ENCODE data around the gene GDF2.

The GDF2 gene

GRCh38 chr10:47351899-47352815, 29.9 kb downstream of the GDF2 start:
- no peak for DNase-seq (ENCODE audit: low read depth in 2 of 2)

DNA sequence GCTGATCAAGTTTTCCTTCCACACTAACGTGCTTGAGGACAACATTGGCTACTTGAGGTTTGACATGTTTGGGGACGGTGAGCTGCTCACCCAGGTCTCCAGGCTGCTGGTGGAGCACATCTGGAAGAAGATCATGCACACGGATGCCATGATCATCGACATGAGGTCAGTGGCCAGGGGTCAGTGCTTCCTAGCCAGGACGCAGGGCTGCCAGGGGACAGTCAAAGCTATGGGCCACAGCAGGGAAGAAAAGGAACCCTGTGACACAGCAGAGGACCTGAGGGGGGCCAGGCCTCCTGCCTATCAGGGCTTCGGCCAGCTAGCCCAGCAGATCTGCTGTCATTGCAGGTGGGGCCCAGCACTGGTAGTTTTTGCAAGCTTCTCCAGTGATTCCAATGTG, 31.1 kb downstream of the GDF2 start:
- DNase-seq (ENCODE audit: low read depth in 2 of 2): no peak

GRCh38 chr10:47354165-47354564, 31.9 kb downstream of the GDF2 start:
- no peak for DNase-seq (ENCODE audit: low read depth in 2 of 2)

GRCh38 chr10:47354900-47355299, 32.6 kb downstream of the GDF2 start:
- DNase-seq (ENCODE audit: low read depth in 2 of 2): no peak

DNA sequence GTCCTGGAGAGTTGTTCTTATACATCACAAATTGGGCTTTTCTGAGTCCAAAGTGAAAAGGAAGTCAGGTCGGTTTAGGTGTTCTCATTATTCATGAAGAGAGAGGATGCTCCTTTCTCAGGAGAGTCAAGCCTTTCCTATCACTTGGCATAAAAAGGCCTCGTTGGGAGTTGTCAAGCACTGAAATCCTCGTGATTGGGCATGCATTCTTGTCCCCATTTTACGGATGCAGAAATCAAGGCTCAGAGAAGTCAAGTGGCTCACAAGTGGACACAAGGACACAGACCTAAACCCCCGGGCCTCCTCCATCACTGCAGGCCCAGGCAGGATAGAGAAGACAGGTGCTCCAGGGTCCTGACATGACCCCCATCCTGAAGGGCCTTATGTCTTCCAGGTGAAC, 34.5 kb downstream of the GDF2 start:
- DNase-seq (ENCODE audit: low read depth in 2 of 2): no peak

DNA sequence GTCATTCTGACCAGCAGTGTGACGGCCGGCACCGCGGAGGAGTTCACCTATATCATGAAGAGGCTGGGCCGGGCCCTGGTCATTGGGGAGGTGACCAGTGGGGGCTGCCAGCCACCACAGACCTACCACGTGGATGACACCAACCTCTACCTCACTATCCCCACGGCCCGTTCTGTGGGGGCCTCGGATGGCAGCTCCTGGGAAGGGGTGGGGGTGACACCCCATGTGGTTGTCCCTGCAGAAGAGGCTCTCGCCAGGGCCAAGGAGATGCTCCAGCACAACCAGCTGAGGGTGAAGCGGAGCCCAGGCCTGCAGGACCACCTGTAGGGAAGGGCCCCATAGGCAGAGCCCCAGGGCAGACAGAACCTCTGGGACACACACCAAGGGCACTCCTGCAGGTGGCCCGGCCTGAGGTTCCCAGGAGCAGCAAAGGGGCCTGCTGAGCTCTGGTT, 34.9 kb downstream of the GDF2 start:
- DNase-seq (ENCODE audit: low read depth in 2 of 2): no peak

- no peak for DNase-seq (ENCODE audit: low read depth in 2 of 2)
Observed at GRCh38 chr10:47357911-47358310, 35.7 kb downstream of the GDF2 start.

DNA sequence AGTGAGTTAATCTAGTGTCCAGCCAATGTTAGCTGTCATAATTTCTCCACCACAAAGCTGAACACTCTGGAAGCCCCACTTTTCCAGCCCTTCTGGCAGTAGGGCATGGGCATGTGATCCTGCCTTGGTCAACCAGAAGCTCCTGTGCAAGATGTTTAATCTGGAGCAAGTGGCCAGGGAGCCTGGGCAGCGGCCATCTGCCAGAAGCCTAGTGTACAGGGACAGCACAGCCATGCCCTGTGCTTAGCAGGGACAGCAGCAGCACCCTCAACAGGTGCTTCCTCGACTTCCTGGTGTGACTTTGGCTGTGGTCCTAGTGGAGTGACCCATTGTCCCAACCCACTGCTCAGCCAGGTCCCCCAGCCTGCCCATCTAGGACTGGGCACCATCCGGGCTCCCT, 36.2 kb downstream of the GDF2 start:
- no peak for DNase-seq (ENCODE audit: low read depth in 2 of 2)

DNA sequence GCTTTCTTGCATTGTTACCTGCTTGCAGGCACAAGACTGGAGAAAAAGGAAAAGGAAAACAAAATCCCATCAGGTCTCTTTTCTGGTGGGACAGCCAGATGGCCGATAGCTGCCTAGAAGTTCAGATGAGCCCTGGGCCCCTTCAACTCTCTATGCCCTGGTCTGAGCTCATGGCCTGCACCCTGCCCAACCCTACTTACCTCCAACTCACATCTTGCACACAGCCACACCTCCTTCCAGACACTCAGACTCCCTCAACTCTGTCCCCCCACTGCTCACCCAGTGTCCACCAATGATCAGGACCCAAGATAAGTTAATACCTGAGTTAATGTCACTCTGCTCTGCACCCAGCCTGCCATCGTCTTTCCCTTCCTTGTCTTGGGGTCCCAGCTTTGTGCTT, 36.8 kb downstream of the GDF2 start:
- no peak for DNase-seq (ENCODE audit: low read depth in 2 of 2)

DNA sequence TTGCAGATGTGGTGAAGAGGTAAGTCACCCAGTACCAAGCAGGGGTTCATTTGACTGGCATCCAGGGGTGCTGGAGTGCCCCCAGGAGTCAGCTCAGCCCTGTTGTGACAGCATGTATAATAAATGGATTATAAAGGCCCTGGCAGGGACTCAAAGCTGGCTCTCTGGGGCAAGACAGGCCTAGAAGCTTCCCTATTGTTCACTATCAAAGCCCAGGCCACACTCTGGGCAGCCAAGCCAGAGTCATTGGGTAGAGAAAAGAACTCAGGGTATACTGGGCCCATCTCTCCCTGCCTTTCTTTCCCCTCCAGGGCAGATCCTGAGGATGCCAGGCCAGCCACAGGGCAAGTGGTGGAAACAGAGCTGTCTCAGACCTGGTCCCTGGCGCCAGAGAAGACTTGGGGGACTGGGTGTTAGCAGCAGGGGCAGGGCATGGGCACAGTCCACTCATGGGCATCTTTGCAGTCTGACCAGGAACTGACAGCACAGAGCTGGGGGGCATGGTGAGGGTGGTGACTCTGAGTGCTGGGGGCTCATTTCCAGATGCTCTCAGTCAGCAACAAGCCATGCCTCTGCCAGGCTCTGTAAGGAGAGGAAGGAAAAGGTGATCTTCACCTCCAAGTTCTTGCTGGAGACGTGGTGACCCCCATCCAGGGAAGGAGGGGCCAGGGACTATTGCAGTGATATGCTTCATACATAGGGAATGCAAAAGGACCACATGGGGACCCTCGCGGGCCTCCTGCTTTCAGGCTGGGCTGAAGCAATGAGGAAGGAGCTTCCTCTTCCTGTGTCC, 37.6 kb downstream of the GDF2 start:
- no peak for DNase-seq (ENCODE audit: low read depth in 2 of 2)

- no peak for DNase-seq (ENCODE audit: low read depth in 2 of 2)
Observed at GRCh38 chr10:47360419-47361040, 38.3 kb downstream of the GDF2 start.

- DNase-seq (ENCODE audit: low read depth in 2 of 2): peak in 1 of 2 experiments; percentile 2
Observed at GRCh38 chr10:47361293-47361692, 39.0 kb downstream of the GDF2 start.

DNA sequence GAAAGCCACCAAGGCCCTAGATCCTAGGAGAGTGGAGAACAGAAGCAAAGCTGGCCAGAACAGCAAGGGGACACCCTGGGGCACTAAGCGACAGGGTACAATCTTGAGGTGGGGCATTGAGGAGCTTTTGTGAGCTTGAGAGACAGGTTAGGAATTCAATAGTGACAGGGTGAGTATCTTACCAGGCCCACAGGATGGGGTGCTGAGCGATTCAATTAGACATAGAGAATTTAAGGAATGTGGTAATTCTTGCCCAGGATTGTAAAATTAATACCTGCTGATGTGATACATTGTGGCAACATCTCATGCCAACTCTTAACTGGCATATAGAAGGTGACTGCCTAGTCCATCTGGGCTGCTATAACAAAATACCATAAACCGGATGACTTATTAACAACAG, 39.9 kb downstream of the GDF2 start:
- DNase-seq (ENCODE audit: low read depth in 2 of 2): no peak

- no peak for DNase-seq (ENCODE audit: low read depth in 2 of 2)
Observed at GRCh38 chr10:47363781-47364180, 41.5 kb downstream of the GDF2 start.

GRCh38 chr10:47364366-47364765, 42.1 kb downstream of the GDF2 start:
- no peak for DNase-seq (ENCODE audit: low read depth in 2 of 2)

- no peak for DNase-seq (ENCODE audit: low read depth in 2 of 2)
Observed at GRCh38 chr10:47364911-47365310, 42.7 kb downstream of the GDF2 start.

DNA sequence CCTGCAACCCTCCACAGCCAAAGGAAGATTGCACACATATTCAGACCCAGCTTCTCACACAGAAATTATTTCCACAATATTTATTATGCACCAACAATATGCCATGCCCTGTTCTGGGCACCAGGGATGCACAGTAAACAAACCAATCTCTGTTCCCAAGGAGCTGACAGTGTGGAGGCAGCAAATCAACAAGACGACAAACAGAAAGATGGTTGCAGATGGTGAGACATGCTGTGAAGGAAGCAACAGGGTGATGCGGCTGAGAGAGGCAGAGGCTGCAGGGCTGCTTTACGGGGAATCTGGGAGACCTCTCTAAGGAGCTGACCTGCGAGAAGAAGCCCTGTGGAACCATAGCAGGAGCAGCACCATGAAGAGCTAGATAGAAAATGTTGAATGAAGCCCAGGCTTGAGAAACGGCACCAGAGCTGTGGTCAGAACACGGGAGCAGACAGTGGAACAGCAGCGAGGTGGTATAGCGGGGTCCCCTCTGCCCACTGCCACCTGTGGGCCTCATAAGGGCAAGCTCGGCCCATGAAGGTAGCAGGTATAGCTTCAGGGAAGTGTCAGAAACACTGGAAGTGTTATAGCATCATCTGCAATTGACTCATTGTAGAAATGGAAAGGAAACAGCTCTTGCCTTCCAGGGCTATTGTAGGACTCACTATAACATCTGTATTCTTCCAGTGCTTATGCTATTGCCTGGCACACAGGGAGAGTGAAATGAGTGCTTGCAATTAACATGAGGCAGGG, 43.4 kb downstream of the GDF2 start:
- DNase-seq (ENCODE audit: low read depth in 2 of 2): no peak

GRCh38 chr10:47366181-47366631, 44.0 kb downstream of the GDF2 start:
- DNase-seq (ENCODE audit: low read depth in 2 of 2): no peak

GRCh38 chr10:47366731-47367460, 44.6 kb downstream of the GDF2 start:
- DNase-seq (ENCODE audit: low read depth in 2 of 2): no peak

- no peak for DNase-seq (ENCODE audit: low read depth in 2 of 2)
Observed at GRCh38 chr10:47367646-47368045, 45.4 kb downstream of the GDF2 start.
